Measurements from ENCODE around the gene ANXA2.
"Not testable (repeated sequence)": the region's sequence is repeated elsewhere in the genome, so short reads cannot be mapped to it uniquely, and the experiment has no call there.

Gene ANXA2

DNA sequence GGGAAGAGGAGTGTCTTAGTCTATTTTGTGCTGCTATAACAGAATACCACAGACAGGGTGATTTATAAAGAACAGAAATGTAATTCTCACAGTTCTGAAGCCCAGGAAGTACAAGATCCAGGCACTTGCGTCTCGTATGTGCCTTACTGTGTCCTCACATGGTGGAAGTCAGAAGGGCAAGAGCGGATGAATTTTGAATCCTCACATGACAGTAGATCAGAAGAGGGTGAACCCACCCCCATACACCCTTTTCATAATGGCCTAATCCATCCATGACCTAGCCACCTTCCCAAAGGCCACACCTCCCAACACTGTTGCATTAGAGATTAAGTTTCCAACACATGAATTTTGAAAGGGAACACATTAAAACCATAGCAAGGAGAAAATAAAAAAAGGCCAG, 18.7 kb upstream of the ANXA2 start:
- Mint-ChIP-seq H3K27ac (no peak overlapping the region), H3K27me3 (no peaks in the 10 kb centered on the region), H3K9me3 (no peaks in the 10 kb centered on the region), H3K4me3 (no peak overlapping the region), H3K4me1 (no peaks in the 10 kb centered on the region)
- DNase-seq (no peak), ATAC-seq (no peak)

DNA sequence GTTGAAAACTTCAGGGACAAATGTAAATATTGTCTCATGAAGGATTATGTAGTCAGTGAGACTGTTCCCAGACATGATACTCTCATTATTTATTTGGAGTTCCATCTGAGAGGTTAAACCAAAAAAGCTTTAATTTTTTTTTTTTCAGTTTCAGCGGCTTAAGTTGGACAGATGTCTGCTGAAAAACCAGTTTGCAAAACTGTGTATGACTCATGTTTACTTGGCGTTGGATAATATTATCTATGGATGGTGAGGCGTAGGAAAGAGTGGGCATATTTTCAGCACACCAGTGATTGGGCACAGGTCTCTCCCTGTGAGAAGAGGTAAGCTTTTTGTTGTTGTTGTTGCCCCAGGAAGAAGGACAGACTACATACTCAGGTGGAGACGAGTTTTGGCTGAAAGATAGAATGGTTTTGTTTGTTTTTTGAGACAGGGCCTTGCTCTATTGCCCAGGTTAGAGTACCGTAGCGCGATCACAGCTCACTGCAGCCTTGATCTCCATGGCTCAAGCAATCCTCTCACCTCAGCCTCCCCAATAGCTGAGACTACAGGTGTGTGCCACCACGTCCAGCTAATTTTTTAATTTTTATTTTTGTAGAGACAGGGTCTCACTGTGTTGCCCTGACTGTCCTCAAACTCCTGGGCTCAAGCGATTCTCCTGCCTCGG, 16.4 kb upstream of the ANXA2 start:
- no peak overlapping the region for H3K4me3 Mint-ChIP-seq
- DNase-seq (no peak), ATAC-seq (no peak)
- no peaks in the 10 kb centered on the region for H3K27me3 Mint-ChIP-seq
- H3K27ac Mint-ChIP-seq = no peak overlapping the region
- no peaks in the 10 kb centered on the region for H3K4me1 Mint-ChIP-seq
- no peaks in the 10 kb centered on the region for H3K9me3 Mint-ChIP-seq

DNA sequence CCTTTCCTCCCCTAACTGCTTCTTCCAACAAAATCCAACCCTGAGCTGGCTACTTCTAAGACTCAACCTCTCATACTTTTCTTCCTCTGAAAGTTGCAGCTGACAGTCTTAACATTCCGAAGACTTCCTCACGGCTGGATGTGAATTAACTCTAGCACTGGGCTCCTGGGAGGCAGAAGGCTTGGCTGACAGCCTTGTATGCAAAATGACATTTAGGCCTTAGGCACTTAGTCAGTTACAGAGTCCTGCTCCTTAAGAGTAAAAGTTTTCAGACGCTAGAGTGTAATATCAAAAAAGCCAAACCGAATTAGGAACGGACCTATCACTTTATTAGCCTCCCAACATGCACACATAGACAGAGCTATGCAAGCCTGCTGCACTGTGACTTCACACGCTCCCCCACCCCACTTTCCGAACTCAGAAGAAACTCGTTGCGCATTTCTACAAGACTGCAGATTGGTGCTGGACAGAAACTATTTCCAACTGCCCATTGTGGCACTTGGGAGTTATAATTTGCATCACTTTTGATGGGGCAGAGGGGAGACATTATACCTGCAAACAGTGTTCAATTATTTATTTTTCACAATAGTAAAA, 15.5 kb upstream of the ANXA2 start:
- DNase-seq (no peak), ATAC-seq (no peak)
- Mint-ChIP-seq H3K9me3 (no peaks in the 10 kb centered on the region), H3K4me1 (peaks cover 5% of the 10 kb centered on the region), H3K27me3 (no peaks in the 10 kb centered on the region), H3K4me3 (no peak overlapping the region), H3K27ac (no peak overlapping the region)

DNA sequence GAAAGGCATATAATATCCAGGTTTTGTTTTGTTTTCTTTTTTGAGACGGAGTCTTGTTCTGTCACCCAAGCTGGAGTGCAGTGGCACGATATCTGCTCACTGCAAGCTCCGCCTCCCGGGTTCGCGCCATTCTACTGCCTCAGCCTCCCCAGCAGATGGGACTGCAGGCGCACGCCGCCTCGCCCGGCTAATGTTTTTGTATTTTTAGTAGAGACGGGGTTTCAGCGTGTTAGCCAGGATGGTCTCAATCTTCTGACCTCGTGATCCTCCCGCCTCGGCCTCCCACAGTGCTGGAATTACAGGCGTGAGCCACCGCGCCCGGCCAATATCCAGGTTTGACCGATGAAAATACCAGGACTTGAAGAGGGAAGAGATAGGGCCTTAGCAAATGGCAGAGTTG, 15.0 kb upstream of the ANXA2 start:
- not testable (repeated sequence) for H3K27ac Mint-ChIP-seq, H3K27me3 Mint-ChIP-seq, H3K4me3 Mint-ChIP-seq, ATAC-seq, H3K9me3 Mint-ChIP-seq, H3K4me1 Mint-ChIP-seq, DNase-seq

DNA sequence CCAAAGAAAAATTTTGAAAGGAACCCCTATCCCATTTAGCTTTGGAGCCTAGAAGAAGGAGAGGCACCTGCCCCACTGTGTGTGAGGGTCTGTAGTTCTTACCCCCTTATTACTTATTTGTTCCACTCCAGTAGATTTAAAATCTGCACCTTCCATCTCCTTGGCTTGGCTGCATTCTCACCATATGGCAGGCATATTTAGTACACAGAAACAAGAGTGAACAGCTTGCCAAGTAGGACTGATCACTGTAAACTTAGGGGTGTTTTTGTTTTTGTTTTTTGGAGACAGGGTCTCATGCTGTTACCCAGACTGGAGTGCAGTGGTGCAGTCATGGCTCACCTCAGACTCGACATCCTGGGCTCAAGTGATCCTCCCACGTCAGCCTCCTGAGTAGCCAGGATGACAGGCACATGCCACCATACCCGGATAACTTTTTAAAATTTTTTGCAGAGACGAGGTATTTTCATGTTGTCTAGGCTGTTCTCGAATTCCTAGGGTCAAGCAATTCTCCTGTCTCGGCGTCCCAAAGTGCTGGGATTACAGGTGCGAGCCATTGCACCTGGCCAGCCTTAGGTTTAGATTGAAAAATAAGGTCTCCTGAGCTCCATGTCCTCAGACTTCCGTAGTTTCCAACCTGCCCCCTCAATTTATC, 14.1 kb upstream of the ANXA2 start:
- H3K27me3 Mint-ChIP-seq = no peaks in the 10 kb centered on the region
- H3K9me3 Mint-ChIP-seq = no peaks in the 10 kb centered on the region
- no peak for ATAC-seq
- no peak overlapping the region for H3K27ac Mint-ChIP-seq
- DNase-seq = no peak
- H3K4me1 Mint-ChIP-seq = peaks cover 10% of the 10 kb centered on the region
- H3K4me3 Mint-ChIP-seq = no peak overlapping the region

DNA sequence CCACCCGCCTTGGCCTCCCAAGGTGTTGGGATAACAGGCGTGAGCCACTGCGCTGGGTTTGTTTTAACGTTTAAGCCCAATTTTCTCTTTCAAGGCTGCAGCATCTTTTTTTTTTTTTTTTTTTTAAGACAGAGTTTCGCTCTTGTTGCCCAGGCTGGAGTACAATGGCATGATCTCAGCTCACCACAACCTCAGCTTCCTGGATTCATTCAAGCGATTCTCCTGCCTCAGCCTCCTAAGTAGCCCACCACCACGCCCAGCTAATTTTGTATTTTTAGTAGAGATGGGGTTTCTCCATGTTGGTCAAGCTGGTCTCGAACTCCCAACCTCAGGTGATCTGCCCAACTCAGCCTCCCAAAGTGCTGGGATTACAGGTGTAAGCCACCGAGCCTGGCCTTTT, 12.6 kb upstream of the ANXA2 start:
- H3K27me3 Mint-ChIP-seq, DNase-seq, H3K27ac Mint-ChIP-seq, H3K4me3 Mint-ChIP-seq, H3K9me3 Mint-ChIP-seq, ATAC-seq, H3K4me1 Mint-ChIP-seq: not testable (repeated sequence)

DNA sequence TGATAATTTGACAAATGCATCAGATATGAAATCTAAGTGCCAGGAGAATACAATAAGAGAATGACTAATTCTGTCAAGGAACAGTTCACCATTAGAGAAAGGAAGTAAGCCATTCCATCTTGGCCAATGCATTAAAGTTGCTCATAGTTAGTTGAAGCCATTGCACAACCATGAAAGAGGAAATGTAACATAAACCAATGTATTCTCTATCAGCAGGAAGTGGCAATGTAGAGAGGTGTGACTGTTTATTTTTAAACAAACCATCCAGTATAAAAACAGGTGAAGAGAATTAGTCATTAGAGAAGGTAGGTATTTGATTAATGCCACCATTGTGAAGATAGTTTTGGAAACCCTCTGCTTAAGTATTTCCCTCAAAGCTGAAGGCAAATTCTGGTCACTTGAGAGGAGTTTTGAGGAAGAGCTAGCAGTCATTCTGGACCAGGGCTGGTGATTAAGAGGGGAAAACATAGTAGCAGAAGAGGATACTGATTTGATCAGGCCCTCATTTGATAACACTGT, 10.7 kb upstream of the ANXA2 start:
- DNase-seq (no peak), ATAC-seq (peak; percentile 79)
- no peak overlapping the region for H3K4me3 Mint-ChIP-seq
- no peak overlapping the region for H3K27ac Mint-ChIP-seq
- H3K4me1 Mint-ChIP-seq = peaks cover 10% of the 10 kb centered on the region
- H3K27me3 Mint-ChIP-seq = no peaks in the 10 kb centered on the region
- H3K9me3 Mint-ChIP-seq = no peaks in the 10 kb centered on the region

DNA sequence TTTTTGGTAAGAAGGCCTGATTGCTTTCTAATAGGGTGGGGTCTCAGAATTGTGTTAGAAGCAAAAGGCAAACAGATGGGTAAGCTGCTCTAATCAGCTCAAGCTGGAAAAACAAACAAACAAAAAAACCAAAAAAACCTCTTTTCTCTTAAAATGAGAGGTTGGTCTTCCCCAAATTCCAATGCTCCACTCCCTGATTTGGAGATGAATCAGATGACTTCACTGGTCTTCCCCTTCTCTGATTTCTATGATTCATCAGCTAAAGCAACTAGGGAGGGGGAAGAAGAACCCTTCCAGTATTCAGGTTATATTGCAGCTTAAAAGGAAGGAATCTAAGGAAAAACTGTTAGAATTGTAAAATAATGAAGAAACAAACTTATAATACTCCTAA, 9.6 kb upstream of the ANXA2 start:
- no peak overlapping the region for H3K27ac Mint-ChIP-seq
- DNase-seq (no peak), ATAC-seq (no peak)

DNA sequence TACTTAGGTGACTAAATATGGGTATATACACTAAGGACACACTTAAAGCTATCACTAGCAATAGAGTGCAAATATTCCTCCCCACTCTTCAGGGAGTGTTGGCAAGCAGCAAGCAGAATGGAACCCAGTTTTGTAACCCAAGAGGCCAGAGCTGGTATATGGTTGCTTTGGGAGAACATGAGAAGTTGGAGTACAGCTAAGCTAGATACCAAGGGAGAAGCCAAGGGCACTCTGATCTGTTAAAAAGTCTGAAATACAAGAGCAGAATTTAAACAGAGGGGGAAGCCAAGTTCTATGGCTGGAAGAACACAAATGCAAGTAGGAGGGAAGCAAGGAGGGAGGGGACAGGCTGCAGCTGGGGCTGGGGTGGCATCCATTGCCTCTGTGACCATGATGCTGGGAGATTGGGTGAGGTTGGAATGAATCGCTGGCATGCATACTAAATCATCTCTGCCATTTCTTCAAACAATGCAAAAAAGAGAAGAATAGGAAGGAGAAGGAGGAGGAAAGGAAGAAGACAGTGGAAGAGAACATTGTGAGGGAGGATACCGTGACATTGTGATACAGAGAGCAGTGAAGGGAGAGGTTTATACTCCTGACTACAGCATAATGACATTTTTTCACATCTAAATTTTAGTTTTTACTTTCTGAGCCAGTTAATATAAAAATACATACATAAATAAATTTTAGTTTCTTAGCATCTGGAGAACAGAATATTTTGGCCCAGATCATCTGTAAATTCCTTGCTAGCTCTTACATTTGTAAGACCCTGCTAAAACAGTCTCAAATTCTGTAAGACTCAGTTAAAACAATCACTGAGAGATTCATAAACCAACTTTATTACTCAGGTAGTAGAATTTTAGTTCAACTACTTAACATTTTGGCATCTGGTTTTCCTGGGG, 9.0 kb upstream of the ANXA2 start:
- Mint-ChIP-seq H3K4me3 (no peak overlapping the region), H3K27me3 (no peaks in the 10 kb centered on the region), H3K9me3 (no peaks in the 10 kb centered on the region), H3K27ac (peak overlapping the region in 1 of 2 donors; percentile 58), H3K4me1 (peaks cover 10% of the 10 kb centered on the region)
- ATAC-seq = no peak
- DNase-seq = no peak

More for the DNA sequence above, 9.6 kb upstream of the ANXA2 start:
- H3K4me1 Mint-ChIP-seq = peaks cover 10% of the 10 kb centered on the region
- H3K4me3 Mint-ChIP-seq = no peak overlapping the region
- H3K9me3 Mint-ChIP-seq = no peaks in the 10 kb centered on the region
- H3K27me3 Mint-ChIP-seq = no peaks in the 10 kb centered on the region

DNA sequence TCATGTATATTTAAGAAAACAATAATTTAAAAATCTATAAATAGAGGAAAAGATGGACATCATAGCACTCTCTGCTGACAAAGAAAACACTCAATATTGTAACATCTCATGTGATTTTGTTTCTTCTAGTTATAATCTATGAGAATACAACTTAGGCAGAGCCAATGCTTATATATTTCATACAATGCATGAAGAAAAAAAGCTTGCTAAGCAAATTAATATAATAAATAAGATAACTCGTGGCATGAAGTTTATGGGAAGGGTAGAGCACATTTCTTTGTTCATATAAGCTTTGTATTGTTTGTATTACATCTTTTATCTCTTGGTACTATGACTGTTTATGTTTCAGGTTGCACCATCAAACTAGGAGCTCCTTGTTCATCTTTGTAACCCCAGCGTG, 7.6 kb upstream of the ANXA2 start:
- no peak for ATAC-seq
- H3K27ac Mint-ChIP-seq = no peak overlapping the region

DNA sequence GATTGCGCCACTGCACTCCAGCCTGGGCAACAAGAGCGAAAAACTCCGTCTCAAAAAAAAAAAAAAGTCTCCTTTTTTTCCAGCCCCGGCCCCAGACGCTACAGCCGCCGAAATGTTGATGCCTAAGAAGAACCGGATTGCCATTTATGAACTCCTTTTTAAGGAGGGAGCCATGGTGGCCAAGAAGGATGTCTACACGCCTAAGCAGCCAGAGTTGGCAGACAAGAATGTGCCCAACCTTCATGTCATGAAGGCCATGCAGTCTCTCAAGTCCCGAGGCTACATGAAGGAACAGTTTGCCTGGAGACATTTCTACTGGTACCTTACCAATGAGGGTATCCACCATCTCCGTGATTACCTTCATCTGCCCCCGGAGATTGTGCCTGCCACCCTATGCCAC, 6.6 kb upstream of the ANXA2 start:
- DNase-seq, H3K27me3 Mint-ChIP-seq, ATAC-seq, H3K27ac Mint-ChIP-seq, H3K9me3 Mint-ChIP-seq, H3K4me3 Mint-ChIP-seq: not testable (repeated sequence)
- H3K4me1 Mint-ChIP-seq = peaks cover 13% of the 10 kb centered on the region

More for the DNA sequence above, 7.6 kb upstream of the ANXA2 start:
- no peak for DNase-seq
- H3K9me3 Mint-ChIP-seq = no peaks in the 10 kb centered on the region
- peaks cover 10% of the 10 kb centered on the region for H3K4me1 Mint-ChIP-seq
- no peaks in the 10 kb centered on the region for H3K27me3 Mint-ChIP-seq
- no peak overlapping the region for H3K4me3 Mint-ChIP-seq

DNA sequence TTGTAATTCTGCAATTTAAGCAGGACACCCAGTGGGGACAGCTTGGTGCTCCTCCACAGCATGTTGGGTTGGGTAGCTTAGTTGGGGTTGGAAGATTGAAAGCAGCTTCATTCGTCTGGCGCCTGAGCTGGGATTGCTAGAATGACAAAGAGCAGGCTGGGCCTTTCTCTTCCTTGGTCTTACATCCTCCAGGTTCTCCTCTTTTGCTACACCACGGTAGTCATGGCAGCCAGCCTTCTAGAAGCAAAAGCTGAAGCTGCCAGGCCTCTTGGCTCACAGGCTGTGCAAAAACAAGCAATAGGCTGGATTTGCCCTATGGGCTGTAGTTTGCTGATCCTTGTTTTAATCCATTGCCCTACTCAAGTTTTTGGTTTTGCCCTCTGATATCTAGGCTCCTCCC, 3.2 kb upstream of the ANXA2 start:
- no peak overlapping the region for H3K27ac Mint-ChIP-seq
- H3K27me3 Mint-ChIP-seq = no peaks in the 10 kb centered on the region
- no peak overlapping the region for H3K4me3 Mint-ChIP-seq
- DNase-seq (no peak), ATAC-seq (no peak)
- peaks cover 29% of the 10 kb centered on the region for H3K4me1 Mint-ChIP-seq
- no peaks in the 10 kb centered on the region for H3K9me3 Mint-ChIP-seq

DNA sequence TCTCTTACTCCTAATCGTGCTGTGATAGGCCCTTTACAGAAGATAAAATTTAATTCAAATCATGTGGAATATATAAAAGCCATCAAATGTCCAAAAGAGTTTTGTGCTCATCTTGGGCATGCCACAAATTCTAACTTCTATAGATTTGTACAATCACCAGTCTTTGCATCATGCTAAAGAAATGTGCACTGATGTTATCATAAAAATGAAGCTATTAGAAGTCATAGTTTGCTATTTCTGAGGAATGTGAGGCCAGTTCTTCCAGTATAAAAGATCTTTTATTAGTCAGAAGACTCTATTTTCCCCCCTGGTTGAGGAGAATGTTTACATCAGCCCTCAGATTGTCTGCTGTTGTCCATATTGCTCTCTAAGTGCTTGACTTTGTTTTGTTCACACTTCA, 2.1 kb upstream of the ANXA2 start:
- H3K27me3 Mint-ChIP-seq = no peaks in the 10 kb centered on the region
- ATAC-seq (no peak), DNase-seq (no peak)
- no peak overlapping the region for H3K27ac Mint-ChIP-seq
- H3K4me3 Mint-ChIP-seq = no peak overlapping the region
- peaks cover 30% of the 10 kb centered on the region for H3K4me1 Mint-ChIP-seq
- no peaks in the 10 kb centered on the region for H3K9me3 Mint-ChIP-seq

DNA sequence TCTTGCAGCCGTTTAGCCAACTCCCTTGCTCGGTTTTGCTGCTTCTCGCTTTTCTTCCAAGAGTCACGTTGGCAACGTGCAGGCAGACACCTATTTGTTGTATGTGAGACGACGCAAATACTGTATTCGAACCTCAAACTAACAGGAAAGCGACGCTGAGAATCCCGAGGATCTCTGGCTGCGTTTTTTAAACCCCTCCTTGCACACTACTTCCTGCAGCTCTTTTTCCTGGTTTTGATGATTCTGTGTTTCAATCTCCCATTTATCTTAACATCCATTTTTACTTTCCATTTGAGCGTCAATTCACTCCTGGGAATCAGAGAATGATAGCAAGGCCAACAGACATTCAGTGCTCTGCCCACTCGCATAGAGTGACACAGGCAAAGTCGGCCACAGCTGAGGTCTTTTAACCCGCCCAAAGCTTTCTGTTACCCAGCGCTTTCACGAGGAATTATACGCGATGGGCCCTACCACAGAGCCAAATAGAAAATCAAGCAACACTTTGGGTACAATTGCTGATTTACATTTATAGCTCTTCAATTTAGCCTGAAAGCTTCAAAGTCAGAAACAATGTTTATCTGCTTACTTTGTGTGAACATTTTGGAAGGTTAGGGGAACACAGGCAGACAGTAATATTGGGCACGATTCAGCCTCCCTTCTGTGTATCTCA, 1.6 kb upstream of the ANXA2 start:
- H3K4me1 Mint-ChIP-seq = peaks cover 30% of the 10 kb centered on the region
- no peaks in the 10 kb centered on the region for H3K27me3 Mint-ChIP-seq
- ATAC-seq (no peak), DNase-seq (no peak)
- no peaks in the 10 kb centered on the region for H3K9me3 Mint-ChIP-seq
- H3K4me3 Mint-ChIP-seq = peak overlapping the region; percentile 83 to 93
- peak overlapping the region; percentile 34 to 97 for H3K27ac Mint-ChIP-seq

All from stimulated activated naive CD8-positive, alpha-beta T cell treated with anti-CD3 and anti-CD28 coated beads, Interleukin-15, amount 100 ng/mL, for 72 hours (primary cell).